ENCODE measurements around the gene EMC6. TPM values are rescaled to one million over a fixed set of nuclear protein-coding genes. Genes with fewer than 3 reads are reported as not detected.

Gene EMC6
- total RNA-seq, 1 donor from 2014 or later, result 37.6 TPM

- no peaks in the 10 kb centered on the region for H3K27me3 Mint-ChIP-seq (ENCODE audit: low read depth)
- H3K4me3 Mint-ChIP-seq (ENCODE audit: unreplicated experiment), result no peak overlapping the region
- H3K4me1 Mint-ChIP-seq (ENCODE audit: low read depth), result peaks cover 2% of the 10 kb centered on the region
- TF ChIP-seq, protein P1, sequence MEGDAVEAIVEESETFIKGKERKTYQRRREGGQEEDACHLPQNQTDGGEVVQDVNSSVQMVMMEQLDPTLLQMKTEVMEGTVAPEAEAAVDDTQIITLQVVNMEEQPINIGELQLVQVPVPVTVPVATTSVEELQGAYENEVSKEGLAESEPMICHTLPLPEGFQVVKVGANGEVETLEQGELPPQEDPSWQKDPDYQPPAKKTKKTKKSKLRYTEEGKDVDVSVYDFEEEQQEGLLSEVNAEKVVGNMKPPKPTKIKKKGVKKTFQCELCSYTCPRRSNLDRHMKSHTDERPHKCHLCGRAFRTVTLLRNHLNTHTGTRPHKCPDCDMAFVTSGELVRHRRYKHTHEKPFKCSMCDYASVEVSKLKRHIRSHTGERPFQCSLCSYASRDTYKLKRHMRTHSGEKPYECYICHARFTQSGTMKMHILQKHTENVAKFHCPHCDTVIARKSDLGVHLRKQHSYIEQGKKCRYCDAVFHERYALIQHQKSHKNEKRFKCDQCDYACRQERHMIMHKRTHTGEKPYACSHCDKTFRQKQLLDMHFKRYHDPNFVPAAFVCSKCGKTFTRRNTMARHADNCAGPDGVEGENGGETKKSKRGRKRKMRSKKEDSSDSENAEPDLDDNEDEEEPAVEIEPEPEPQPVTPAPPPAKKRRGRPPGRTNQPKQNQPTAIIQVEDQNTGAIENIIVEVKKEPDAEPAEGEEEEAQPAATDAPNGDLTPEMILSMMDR (IDR thresholded peaks at IDR 0.05), result no peak
- no peak overlapping the region for H3K27ac Mint-ChIP-seq (ENCODE audit: unreplicated experiment)
- no peaks in the 10 kb centered on the region for H3K9me3 Mint-ChIP-seq (ENCODE audit: low read depth)
- DNase-seq (ENCODE audit: low spot score), result no peak
- peaks cover 4% of the 10 kb centered on the region for H3K36me3 Mint-ChIP-seq (ENCODE audit: low read depth)
Observed at GRCh38 chr17:3645310-3645709, 23.3 kb upstream of the EMC6 start.

- no peak for DNase-seq (ENCODE audit: low spot score)
- Mint-ChIP-seq H3K27ac (ENCODE audit: unreplicated experiment) (no peak overlapping the region), H3K4me3 (ENCODE audit: unreplicated experiment) (no peak overlapping the region), H3K9me3 (ENCODE audit: low read depth) (no peaks in the 10 kb centered on the region), H3K36me3 (ENCODE audit: low read depth) (peaks cover 4% of the 10 kb centered on the region), H3K4me1 (ENCODE audit: low read depth) (no peaks in the 10 kb centered on the region), H3K27me3 (ENCODE audit: low read depth) (no peaks in the 10 kb centered on the region)
- TF ChIP-seq, protein P1 (IDR thresholded peaks at IDR 0.05), result no peak
Observed at GRCh38 chr17:3647251-3647650, 21.4 kb upstream of the EMC6 start.

- Mint-ChIP-seq H3K4me3 (ENCODE audit: unreplicated experiment) (no peak overlapping the region), H3K36me3 (ENCODE audit: low read depth) (peaks cover 4% of the 10 kb centered on the region), H3K27me3 (ENCODE audit: low read depth) (no peaks in the 10 kb centered on the region), H3K4me1 (ENCODE audit: low read depth) (no peaks in the 10 kb centered on the region), H3K9me3 (ENCODE audit: low read depth) (no peaks in the 10 kb centered on the region), H3K27ac (ENCODE audit: unreplicated experiment) (peak overlapping the region; percentile 57)
- no peak for DNase-seq (ENCODE audit: low spot score)
- TF ChIP-seq, protein P1 (IDR thresholded peaks at IDR 0.05), result peak; percentile 76
Observed at GRCh38 chr17:3647769-3648555, 20.6 kb upstream of the EMC6 start.

- no peaks in the 10 kb centered on the region for H3K27me3 Mint-ChIP-seq (ENCODE audit: low read depth)
- H3K27ac Mint-ChIP-seq (ENCODE audit: unreplicated experiment), result no peak overlapping the region
Observed at GRCh38 chr17:3655766-3656165, 12.8 kb upstream of the EMC6 start.

GRCh38 chr17:3656353-3656752 lies 12.3 kb upstream of the EMC6 start:
- H3K27me3 Mint-ChIP-seq (ENCODE audit: low read depth), result no peaks in the 10 kb centered on the region
- TF ChIP-seq, protein P1 (IDR thresholded peaks at IDR 0.05), result no peak
- H3K4me3 Mint-ChIP-seq (ENCODE audit: unreplicated experiment), result no peak overlapping the region
- H3K36me3 Mint-ChIP-seq (ENCODE audit: low read depth), result no peaks in the 10 kb centered on the region
- DNase-seq (ENCODE audit: low spot score), result peak; percentile 53
- H3K27ac Mint-ChIP-seq (ENCODE audit: unreplicated experiment), result no peak overlapping the region
- no peaks in the 10 kb centered on the region for H3K9me3 Mint-ChIP-seq (ENCODE audit: low read depth)
- peaks cover 25% of the 10 kb centered on the region for H3K4me1 Mint-ChIP-seq (ENCODE audit: low read depth)

More at GRCh38 chr17:3655766-3656165, 12.8 kb upstream of the EMC6 start:
- Mint-ChIP-seq H3K36me3 (ENCODE audit: low read depth) (no peaks in the 10 kb centered on the region), H3K4me1 (ENCODE audit: low read depth) (peaks cover 21% of the 10 kb centered on the region), H3K9me3 (ENCODE audit: low read depth) (no peaks in the 10 kb centered on the region), H3K4me3 (ENCODE audit: unreplicated experiment) (no peak overlapping the region)
- DNase-seq (ENCODE audit: low spot score), result peak; percentile 65
- TF ChIP-seq, protein P1 (IDR thresholded peaks at IDR 0.05), result no peak

All from chondrocyte (in vitro differentiated cells).